Spleen (tissue), 7 donors: ENCODE data around the gene PIK3R5.

Experiments
- CTCF ChIP-seq, 11 experiments: fragments of 200-600 bp in 7 of 11; fragments of 450-650 bp in 4 of 11; sonication (generic) in 4 of 11; IDR thresholded peaks in 8 of 11; conservative IDR thresholded peaks in 3 of 11; 1 replicate in 7 of 11; 2 replicates in 4 of 11; pipeline versions ENCODE4 v1.4.0 to v1.8.0; 2016 to 2021; ENCODE audit warnings: antibody characterized with exemption in 11 of 11, inconsistent platforms in 4 of 11, mild to moderate bottlenecking in 1 of 11
- POLR2AphosphoS5 ChIP-seq, 3 donors: sonication (generic); formaldehyde crosslinking; IDR thresholded peaks; one replicate each; pipeline ENCODE4 v1.5.1; 2017; ENCODE audit warnings: antibody characterized with exemption in 3 of 3
- donor health status: DM: no; HTN: no; CAD: no; lungs with moderate emphysema.
- donor health status: DM: no; HTN: no; CAD: no.
- donor health status: DM: no; HTN: no; CAD: no.

- TF ChIP-seq CTCF (IDR thresholded peaks at IDR 0.05 in 8 of 11, conservative IDR thresholded peaks at IDR 0.05 in 3 of 11), result no peak
- TF ChIP-seq POLR2AphosphoS5 (IDR thresholded peaks at IDR 0.05), result no peak
Measured at GRCh38 chr17:8960325-8961140, 5.0 kb downstream of the PIK3R5 start.
